ACC112 (cell line): Measurements from ENCODE around the gene ROR1.
A peak's percentile ranks its signal among the peaks of the same experiment; 100 is the strongest.

Source experiments
- H2AFZ ChIP-seq: fragments of 200-600 bp; sonication (generic); one replicate; pipeline ENCODE4 v1.6.0; 2017; ENCODE audit warnings: antibody characterized with exemption, low read length; ENCODE audit not compliant: unreplicated experiment
- H3K27ac ChIP-seq: fragments of 200-600 bp; sonication (generic); 2 replicates; pipeline ENCODE4 v1.5.1; 2014; ENCODE audit warnings: low read depth, mild to moderate bottlenecking, antibody characterized with exemption, low read length, moderate library complexity
- H3K27me3 ChIP-seq: fragments of 200-600 bp; sonication (generic); 2 replicates; pipeline ENCODE4 v1.6.1; 2014; ENCODE audit warnings: mild to moderate bottlenecking, antibody characterized with exemption, low read length, moderate library complexity, mixed read lengths; ENCODE audit not compliant: insufficient read depth
- H3K36me3 ChIP-seq: fragments of 200-600 bp; sonication (generic); 2 replicates; pipeline ENCODE4 v1.6.1; 2016; ENCODE audit warnings: mild to moderate bottlenecking, antibody characterized with exemption, low read length, moderate library complexity, mixed read lengths; ENCODE audit not compliant: insufficient read depth
- H3K4me1 ChIP-seq: fragments of 200-600 bp; sonication (generic); one replicate; pipeline ENCODE4 v1.6.1; 2016; ENCODE audit warnings: low read length, mixed read lengths; ENCODE audit not compliant: insufficient read depth, unreplicated experiment, control insufficient read depth
- H3K4me3 ChIP-seq: fragments of 200-600 bp; sonication (generic); 2 replicates; pipeline ENCODE4 v1.5.1; 2014; ENCODE audit warnings: mild to moderate bottlenecking, low read depth, low read length
- H3K79me2 ChIP-seq: fragments of 200-600 bp; sonication (generic); one replicate; pipeline ENCODE4 v1.6.0; 2016; ENCODE audit warnings: low read length; ENCODE audit not compliant: control insufficient read depth, unreplicated experiment, insufficient read depth

ROR1 gene

GRCh38 chr1:64192290-64192689, 418.5 kb downstream of the ROR1 start:
- Histone ChIP-seq H3K79me2 (no peaks in the 10 kb centered on the region), H3K27me3 (no peaks in the 10 kb centered on the region), H2AFZ (no peak overlapping the region), H3K4me3 (no peak overlapping the region), H3K27ac (no peak overlapping the region), H3K4me1 (peaks cover 4% of the 10 kb centered on the region), H3K36me3 (no peaks in the 10 kb centered on the region)

- Histone ChIP-seq H3K27me3 (no peaks in the 10 kb centered on the region), H3K79me2 (no peaks in the 10 kb centered on the region), H2AFZ (peak overlapping the region; percentile 58), H3K36me3 (no peaks in the 10 kb centered on the region), H3K4me1 (peaks cover 4% of the 10 kb centered on the region), H3K27ac (no peak overlapping the region), H3K4me3 (no peak overlapping the region)
These were observed 420.6 kb downstream of the ROR1 start for GRCh38 chr1:64194168-64195080.

GRCh38 chr1:64195081-64195395, 421.2 kb downstream of the ROR1 start:
- Histone ChIP-seq H2AFZ (peak overlapping the region; percentile 58), H3K27me3 (no peaks in the 10 kb centered on the region), H3K4me1 (peaks cover 4% of the 10 kb centered on the region), H3K36me3 (no peaks in the 10 kb centered on the region), H3K79me2 (no peaks in the 10 kb centered on the region), H3K27ac (no peak overlapping the region), H3K4me3 (no peak overlapping the region)

GRCh38 chr1:64196074-64196870, 422.5 kb downstream of the ROR1 start:
- H3K4me3 ChIP-seq = no peak overlapping the region
- H3K27ac ChIP-seq = no peak overlapping the region
- no peaks in the 10 kb centered on the region for H3K36me3 ChIP-seq
- H3K27me3 ChIP-seq = no peaks in the 10 kb centered on the region
- peaks cover 4% of the 10 kb centered on the region for H3K4me1 ChIP-seq
- H3K79me2 ChIP-seq = no peaks in the 10 kb centered on the region
- H2AFZ ChIP-seq = no peak overlapping the region

- H2AFZ ChIP-seq = no peak overlapping the region
- no peaks in the 10 kb centered on the region for H3K36me3 ChIP-seq
- no peaks in the 10 kb centered on the region for H3K79me2 ChIP-seq
- no peaks in the 10 kb centered on the region for H3K27me3 ChIP-seq
- no peak overlapping the region for H3K27ac ChIP-seq
- H3K4me3 ChIP-seq = no peak overlapping the region
- H3K4me1 ChIP-seq = peaks cover 4% of the 10 kb centered on the region
These were observed 423.3 kb downstream of the ROR1 start for GRCh38 chr1:64197076-64197475.

GRCh38 chr1:64199154-64199553, 425.3 kb downstream of the ROR1 start:
- H3K36me3 ChIP-seq = no peaks in the 10 kb centered on the region
- no peak overlapping the region for H3K27ac ChIP-seq
- no peaks in the 10 kb centered on the region for H3K27me3 ChIP-seq
- H2AFZ ChIP-seq = no peak overlapping the region
- H3K4me3 ChIP-seq = no peak overlapping the region
- H3K79me2 ChIP-seq = no peaks in the 10 kb centered on the region
- H3K4me1 ChIP-seq = peaks cover 4% of the 10 kb centered on the region

- Histone ChIP-seq H3K36me3 (no peaks in the 10 kb centered on the region), H3K27me3 (no peaks in the 10 kb centered on the region), H3K27ac (no peak overlapping the region), H3K79me2 (no peaks in the 10 kb centered on the region), H3K4me1 (peaks cover under 1% of the 10 kb centered on the region), H3K4me3 (no peak overlapping the region), H2AFZ (no peak overlapping the region)
These were observed 426.2 kb downstream of the ROR1 start for GRCh38 chr1:64200064-64200463.

DNA sequence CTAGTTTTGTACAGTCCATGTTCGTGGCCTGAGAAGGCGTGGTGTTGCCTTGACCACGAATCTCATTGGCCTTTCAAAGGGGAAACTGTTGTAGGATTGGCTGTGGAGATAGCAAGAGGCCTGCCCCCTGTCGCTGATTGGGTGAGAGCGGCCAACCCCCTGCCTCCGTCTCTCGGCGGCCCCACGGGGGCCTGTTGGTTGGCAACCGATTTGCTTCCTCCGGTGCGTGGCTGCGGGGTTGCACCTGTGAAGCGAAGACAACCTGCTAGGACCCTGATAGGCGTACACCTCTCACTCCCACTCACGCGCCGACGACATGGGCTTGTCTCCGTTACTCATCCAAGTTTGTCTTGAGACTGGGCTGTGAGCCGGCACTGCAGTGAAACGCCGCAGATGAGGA, 429.6 kb downstream of the ROR1 start, which contains the start of gene UBE2U:
Gene UBE2U (plus strand): TSS at position 204 of the 400 bp plus-strand sequence. CDS start 428 bp downstream, outside the sequence.
- Histone ChIP-seq H2AFZ (no peak within 1 kb of the TSS), H3K4me3 (no peak within 1 kb of the TSS), H3K79me2 (no peaks in the 10 kb centered on the region), H3K36me3 (no peaks in the 10 kb centered on the region), H3K4me1 (no peaks in the 10 kb centered on the region), H3K27ac (no peak within 1 kb of the TSS), H3K27me3 (no peaks in the 10 kb centered on the region)

DNA sequence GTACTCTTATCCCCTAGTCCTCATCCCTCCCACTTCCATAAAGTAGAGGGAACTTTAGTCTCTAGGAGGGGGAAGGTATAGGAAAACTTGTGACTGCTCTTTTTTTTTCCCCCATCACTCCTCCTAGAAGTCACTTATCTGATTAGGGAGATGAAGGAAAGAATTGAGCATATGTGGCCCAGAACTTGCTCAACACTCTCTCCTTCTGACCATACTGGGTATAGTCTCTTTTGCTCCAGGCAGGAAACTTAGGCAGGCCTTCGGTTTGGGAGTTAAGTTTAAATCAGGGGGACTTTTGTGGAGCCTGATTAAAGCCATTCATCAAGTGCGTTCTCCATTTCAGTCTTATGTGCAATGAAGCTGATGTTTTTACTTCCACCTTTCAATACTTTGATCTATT, 435.4 kb downstream of the ROR1 start:
- H3K36me3 ChIP-seq = no peaks in the 10 kb centered on the region
- peak overlapping the region; percentile 27 for H2AFZ ChIP-seq
- H3K27me3 ChIP-seq = no peaks in the 10 kb centered on the region
- peaks cover 22% of the 10 kb centered on the region for H3K4me1 ChIP-seq
- no peaks in the 10 kb centered on the region for H3K79me2 ChIP-seq
- no peak overlapping the region for H3K27ac ChIP-seq
- H3K4me3 ChIP-seq = no peak overlapping the region

DNA sequence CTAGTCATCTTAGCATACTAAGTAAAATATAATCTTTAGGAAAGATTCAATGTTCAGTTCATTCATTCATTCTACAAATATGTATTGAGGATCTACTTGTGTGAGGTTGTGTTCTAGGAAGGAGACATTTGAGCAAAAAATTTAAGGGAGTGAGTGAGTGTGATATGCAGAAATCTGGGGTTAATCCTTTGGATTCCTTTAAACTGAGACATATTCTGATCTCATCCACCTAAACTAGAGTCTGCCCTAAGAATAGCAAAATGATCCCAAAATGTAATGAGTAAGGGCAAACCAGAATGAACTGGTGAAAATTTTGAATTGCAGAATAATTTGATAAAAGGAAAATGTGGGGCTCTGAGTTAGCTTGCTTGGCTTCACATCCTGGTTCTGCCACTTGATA, 438.2 kb downstream of the ROR1 start:
- Histone ChIP-seq H3K4me1 (peaks cover 22% of the 10 kb centered on the region), H3K4me3 (no peak overlapping the region), H3K79me2 (no peaks in the 10 kb centered on the region), H3K27ac (peak overlapping the region; percentile 59), H3K36me3 (no peaks in the 10 kb centered on the region), H2AFZ (no peak overlapping the region), H3K27me3 (no peaks in the 10 kb centered on the region)
